ENCODE measurements around the gene DOC2A.

DOC2A gene

DNA sequence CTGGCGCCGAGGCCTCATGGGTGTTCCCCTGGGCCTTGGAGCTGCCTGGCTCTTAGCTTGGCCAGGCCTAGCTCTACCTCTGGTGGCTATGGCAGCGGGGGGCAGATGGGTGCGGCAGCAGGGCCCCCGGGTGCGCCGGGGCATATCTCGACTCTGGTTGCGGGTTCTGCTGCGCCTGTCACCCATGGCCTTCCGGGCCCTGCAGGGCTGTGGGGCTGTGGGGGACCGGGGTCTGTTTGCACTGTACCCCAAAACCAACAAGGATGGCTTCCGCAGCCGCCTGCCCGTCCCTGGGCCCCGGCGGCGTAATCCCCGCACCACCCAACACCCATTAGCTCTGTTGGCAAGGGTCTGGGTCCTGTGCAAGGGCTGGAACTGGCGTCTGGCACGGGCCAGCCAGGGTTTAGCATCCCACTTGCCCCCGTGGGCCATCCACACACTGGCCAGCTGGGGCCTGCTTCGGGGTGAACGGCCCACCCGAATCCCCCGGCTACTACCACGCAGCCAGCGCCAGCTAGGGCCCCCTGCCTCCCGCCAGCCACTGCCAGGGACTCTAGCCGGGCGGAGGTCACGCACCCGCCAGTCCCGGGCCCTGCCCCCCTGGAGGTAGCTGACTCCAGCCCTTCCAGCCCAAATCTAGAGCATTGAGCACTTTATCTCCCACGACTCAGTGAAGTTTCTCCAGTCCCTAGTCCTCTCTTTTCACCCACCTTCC is 23.3 kb downstream of the DOC2A start:
- no peak overlapping the region for H3K4me3 ChIP-seq (replicated peaks; ENCODE audit: low read depth, low read length)
- DNase-seq (ENCODE audit: low read depth) = no peak
- TF ChIP-seq CTCF (IDR thresholded peaks at IDR 0.05; ENCODE audit: low read length, missing control alignments) = no peak

GRCh38 chr16:29986931-29987330 is 23.9 kb downstream of the DOC2A start:
- no peak for TF ChIP-seq CTCF (IDR thresholded peaks at IDR 0.05; ENCODE audit: low read length, missing control alignments)
- DNase-seq (ENCODE audit: low read depth) = no peak
- no peak overlapping the region for H3K4me3 ChIP-seq (replicated peaks; ENCODE audit: low read depth, low read length)

- no peak for TF ChIP-seq CTCF (IDR thresholded peaks at IDR 0.05; ENCODE audit: low read length, missing control alignments)
- no peak overlapping the region for H3K4me3 ChIP-seq (replicated peaks; ENCODE audit: low read depth, low read length)
- DNase-seq (ENCODE audit: low read depth) = no peak
Measured at GRCh38 chr16:29986231-29986630, 24.6 kb downstream of the DOC2A start.

DNA sequence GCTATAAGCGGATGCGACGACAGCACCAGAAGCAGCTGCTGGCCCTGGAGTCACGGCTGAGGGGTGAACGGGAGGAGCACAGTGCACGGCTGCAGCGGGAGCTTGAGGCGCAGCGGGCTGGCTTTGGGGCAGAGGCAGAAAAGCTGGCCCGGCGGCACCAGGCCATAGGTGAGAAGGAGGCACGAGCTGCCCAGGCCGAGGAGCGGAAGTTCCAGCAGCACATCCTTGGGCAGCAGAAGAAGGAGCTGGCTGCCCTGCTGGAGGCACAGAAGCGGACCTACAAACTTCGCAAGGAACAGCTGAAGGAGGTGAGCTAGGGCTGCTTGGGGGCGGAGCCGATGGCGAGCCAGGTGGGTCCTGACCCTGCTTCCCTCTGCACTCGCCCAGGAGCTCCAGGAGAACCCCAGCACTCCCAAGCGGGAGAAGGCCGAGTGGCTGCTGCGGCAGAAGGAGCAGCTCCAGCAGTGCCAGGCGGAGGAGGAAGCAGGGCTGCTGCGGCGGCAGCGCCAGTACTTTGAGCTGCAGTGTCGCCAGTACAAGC is 25.5 kb downstream of the DOC2A start:
- DNase-seq (ENCODE audit: low read depth) = no peak
- no peak for TF ChIP-seq CTCF (IDR thresholded peaks at IDR 0.05; ENCODE audit: low read length, missing control alignments)
- H3K4me3 ChIP-seq (replicated peaks; ENCODE audit: low read depth, low read length) = no peak overlapping the region

DNA sequence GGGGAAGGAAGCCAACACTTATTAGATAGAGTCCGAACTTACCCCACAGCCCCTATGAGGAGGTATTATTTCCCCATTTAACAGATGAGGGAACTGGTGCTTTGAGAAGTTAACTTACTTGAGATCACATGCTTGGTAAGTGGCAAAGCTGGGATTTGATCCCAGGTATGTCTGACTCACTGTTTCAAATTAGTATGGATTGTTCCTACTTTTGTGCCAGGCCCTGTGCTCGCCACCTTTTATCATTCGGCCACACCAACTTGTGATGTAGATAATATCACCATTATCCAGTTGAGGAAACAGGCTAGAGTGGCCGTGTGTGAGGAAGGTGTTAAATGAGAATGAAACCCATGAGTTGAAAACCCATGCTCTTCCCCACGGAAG is 26.1 kb downstream of the DOC2A start:
- H3K4me3 ChIP-seq (replicated peaks; ENCODE audit: low read depth, low read length) = no peak overlapping the region
- no peak for DNase-seq (ENCODE audit: low read depth)
- no peak for TF ChIP-seq CTCF (IDR thresholded peaks at IDR 0.05; ENCODE audit: low read length, missing control alignments)

- no peak for TF ChIP-seq CTCF (IDR thresholded peaks at IDR 0.05; ENCODE audit: low read length, missing control alignments)
- DNase-seq (ENCODE audit: low read depth) = no peak
- no peak overlapping the region for H3K4me3 ChIP-seq (replicated peaks; ENCODE audit: low read depth, low read length)
Measured at GRCh38 chr16:29984137-29984763, 26.6 kb downstream of the DOC2A start.
